Measurements from ENCODE around the gene ISL2. TPM values are rescaled to one million over a fixed set of nuclear protein-coding genes. Genes with fewer than 3 reads are reported as not detected.

The ISL2 gene
- total RNA-seq, 1 donor from 2014 or later: 0.86 TPM

DNA sequence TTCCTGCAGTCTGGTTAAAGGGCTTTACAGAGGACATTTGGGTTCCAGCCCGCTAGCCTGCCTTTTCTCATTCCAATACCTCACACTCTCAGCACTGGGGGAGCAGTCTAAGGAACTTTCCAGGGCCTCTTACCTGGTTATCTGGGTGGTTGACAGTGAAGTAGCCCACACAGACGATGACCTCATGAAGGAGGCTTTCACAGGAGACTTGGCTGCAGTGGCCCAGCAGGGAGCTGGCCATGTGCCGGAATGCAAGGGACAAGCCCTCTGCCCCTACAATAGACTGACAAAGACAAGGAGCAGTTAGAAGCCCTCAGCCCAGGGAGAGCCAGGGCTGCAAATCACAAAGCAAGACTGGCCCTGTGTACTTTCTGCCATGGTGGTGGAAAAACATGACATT lies 39.5 kb downstream of the ISL2 start:
- no peak for DNase-seq (ENCODE audit: low spot score)

DNA sequence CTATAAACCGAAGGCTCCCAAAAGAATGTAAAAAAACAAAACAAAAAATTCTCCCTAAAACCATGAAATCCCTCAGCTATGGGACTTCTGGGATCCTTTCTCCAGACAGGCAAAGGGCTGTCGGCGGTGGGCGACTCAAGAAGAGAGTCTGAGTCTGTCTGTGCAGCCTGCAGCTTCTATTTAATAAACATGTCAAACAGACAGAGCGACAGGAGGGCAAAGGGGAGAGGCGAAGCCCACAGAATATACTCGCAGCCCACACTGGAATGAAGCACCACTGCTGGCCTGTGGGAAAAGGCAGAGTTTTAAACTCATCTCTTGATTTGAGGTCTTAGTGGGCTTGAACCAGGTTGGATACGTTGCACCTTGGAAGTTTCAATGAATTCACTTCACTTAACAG lies 40.2 kb downstream of the ISL2 start:
- DNase-seq (ENCODE audit: low spot score): no peak

DNA sequence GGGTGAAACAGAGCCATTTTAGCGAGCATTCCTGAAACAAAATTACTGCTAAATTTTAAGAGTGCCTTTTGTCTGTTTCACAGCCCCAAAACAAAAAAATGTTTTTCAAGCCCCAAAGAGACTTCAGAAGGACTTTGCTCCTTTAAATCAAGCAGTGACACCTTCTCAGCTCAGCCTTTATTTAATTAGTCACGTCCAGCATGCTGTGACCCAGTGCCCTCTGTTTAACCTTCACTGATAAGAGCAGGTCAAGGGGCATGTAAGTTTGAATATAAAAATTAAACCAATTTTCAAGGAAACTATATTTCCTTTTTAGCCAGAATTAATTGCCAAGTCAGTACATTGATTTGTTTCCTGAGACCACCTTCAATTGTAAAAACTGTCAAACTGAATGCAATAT lies 40.6 kb downstream of the ISL2 start:
- peak; percentile 13 for DNase-seq (ENCODE audit: low spot score)

DNA sequence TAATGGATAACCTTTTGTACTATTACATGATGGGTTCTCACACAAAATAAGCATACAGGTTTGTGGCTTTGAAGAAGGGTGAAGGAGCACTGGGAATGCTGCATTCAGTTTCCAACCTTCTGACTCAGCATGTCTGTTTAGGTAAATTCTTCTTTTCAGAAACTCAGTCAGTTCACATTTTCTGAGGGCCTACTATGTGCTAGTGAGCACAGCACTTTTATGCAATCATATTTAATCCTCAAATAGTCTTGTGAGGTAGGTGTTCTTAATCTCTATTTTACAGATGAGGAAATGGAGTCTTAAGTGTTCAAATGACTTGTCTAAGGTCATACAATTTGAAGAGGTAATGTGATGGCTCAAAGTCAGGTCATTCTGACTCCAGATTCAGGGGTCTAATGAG lies 41.2 kb downstream of the ISL2 start:
- no peak for DNase-seq (ENCODE audit: low spot score)

DNA sequence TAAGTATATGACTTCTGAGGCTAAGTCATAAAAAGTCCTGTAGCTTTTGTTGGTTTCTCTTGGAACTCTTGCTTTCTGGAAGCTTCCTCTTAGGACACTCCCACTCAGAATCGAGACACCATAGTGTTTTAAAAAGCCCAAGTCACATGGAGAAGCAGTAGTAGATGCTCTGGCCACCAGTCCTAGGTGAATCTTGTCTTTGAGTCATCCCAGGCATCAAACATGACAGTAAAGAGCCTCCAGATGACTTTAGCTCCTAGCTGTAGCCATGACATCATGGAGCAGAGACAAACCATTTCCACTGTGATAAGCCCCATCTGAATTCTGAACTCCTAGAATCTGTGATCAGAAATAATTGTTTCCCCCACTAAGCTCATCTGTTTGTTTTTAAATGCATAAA lies 42.1 kb downstream of the ISL2 start:
- no peak for DNase-seq (ENCODE audit: low spot score)

DNA sequence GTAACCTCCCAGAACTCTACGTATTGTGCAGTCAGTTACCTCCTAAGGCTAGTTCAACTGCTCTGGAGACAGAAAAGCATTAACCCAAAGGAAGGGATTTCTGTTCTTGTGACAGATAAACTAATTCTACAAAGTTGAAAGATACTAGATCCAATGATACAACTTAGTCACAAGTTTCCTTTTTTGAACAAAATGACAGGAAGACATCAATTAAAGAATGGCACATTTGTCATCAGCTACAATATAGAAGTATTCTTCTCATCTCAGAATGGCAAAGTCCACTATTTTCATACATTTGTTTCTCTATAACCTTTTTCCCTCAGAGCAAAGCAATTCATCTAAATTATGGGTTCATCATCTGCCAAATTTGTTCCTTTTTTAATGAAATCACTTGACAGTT lies 43.7 kb downstream of the ISL2 start:
- no peak for DNase-seq (ENCODE audit: low spot score)

DNA sequence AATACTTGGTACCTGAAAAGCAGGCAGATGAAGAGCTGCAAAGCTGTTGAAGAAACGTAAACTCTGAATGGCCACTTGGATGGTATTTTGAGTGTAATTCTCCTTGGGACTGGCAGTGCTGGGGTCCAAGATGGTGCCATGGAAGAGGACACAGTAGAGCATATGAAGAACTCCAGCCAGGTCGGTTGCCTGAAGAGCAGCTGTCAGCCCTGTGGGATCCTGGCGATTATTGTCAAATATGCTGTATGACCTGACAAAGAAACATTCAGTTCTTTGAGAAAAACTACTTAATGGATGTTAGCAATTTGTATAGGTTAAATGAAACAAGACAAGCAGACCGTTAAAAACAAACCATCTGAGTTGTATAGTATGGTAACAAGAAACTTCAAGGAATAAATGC lies 44.8 kb downstream of the ISL2 start:
- DNase-seq (ENCODE audit: low spot score): no peak

DNA sequence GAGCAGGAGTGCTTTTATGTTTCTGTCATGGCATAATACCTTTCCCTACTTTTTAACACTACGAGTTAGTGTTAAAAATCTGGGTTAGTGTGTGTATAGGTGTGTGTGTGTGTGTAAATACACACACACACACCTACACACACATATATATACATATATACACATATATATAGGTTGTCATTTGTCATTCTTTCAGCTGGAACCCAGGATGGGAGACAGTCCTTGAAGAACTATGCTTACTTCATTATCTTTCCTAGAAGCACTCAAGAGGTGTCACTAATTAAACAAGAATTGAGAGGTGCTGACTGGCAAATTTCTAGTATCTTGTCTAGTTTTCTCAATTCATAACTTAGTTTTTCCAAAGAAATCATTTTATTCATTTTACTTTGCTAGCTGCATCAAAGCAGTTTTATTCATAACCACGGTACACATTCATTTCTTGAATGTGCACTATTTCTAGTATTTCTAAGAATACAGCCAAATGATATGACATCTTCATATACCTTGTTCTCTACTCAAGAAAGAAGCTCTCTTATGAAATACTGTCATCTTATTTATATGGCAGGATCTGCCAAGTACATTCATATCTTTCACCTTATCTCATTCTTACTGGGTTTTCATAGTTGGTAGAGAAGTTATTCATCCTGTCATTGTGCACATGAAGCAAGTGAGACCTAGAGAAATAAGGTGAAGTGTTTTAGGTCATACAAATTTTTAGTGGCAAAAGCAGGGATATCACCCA lies 46.6 kb downstream of the ISL2 start:
- no peak for DNase-seq (ENCODE audit: low spot score)

DNA sequence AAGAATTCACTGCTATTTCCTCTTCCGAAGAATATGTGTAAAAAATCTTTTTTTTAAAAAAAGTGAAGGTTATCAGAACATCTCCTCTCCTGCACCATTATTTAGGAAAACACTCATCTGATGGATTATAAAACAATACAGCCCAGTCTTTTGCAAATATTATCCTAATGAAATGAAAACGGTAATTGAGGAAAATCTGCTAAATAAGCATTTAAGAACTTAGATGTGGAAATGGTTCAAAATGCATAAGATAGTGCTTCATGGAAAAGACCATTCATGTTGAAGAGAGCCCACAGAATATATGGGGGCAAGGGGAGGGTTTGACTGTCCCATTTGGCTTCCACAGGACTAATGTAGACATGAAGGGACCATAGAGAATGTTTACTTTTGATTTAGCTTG lies 47.8 kb downstream of the ISL2 start:
- DNase-seq (ENCODE audit: low spot score): no peak

DNA sequence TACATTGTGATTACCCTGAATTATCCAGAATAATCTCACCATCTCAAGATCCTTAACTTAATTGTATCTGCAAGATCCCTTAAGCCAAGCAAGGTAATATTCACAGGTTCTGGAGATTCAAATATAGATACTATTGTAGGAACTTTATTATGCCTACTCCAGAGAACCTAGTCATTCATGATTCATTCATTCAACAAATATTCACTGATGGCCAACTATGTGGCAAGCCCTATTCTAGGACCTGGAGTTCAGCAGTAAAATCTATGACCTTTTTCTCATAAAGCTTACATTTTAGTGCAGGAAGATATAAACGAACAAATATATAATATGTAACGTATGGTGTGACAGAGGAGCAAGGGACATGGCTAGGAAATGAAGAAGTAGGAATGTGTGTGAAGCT lies 49.6 kb downstream of the ISL2 start:
- no peak for DNase-seq (ENCODE audit: low spot score)

DNA sequence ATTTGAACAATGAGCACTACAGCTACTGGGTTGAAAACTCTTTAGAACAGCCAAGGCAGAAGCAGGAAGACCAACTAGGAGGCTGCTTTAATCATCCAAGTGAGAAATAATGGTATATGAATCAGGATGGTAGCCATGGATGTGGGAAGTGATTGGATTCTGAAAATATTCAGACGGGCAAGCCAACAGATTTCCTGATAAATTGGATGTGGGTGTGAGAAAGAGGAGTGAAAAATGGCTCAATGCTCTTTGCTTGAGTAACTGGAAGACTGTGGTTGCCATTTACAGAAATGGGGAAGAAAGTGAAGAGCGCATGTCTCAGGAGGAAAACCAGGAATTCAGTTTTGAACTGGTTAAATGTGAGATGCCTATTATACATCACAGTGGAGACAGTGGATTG lies 50.4 kb downstream of the ISL2 start:
- DNase-seq (ENCODE audit: low spot score): no peak

DNA sequence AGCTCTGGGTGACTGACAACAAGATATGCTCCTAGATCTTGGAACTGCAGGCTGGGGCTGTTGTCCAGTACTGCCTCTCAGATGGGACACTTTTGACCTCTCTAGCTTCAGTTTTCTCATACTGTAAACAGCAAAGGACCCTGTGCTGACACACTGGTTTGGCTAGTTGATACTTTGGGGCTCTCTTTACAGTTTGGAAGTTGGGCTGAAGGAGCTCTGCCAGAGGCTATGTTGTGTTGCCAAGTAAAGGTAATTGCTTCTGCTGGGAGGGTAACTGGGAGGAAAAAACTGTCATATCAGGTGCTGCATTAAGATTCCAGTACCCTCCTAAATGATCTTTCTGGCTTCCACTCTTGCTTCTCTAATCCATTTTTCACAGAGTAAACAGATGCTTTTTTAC lies 54.0 kb downstream of the ISL2 start:
- DNase-seq (ENCODE audit: low spot score): no peak

DNA sequence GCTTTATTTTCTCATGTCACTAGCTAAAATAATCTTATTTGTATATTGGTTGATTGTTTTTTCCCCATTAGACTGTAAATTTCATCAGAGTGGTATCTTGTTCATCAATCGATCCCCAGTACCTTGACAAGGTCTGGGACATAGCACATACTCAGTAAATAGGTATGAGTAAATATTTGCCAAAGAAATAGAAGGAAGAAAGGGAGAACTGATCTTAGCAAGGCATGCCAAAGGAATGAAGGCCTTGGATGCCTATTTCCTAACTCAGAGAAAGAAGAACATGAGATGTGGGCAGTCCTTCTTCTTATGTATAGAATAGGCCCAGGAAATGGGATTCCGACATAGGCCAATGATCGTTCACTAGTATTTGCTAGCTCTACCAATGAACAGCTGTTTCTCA lies 54.7 kb downstream of the ISL2 start:
- DNase-seq (ENCODE audit: low spot score): no peak

DNA sequence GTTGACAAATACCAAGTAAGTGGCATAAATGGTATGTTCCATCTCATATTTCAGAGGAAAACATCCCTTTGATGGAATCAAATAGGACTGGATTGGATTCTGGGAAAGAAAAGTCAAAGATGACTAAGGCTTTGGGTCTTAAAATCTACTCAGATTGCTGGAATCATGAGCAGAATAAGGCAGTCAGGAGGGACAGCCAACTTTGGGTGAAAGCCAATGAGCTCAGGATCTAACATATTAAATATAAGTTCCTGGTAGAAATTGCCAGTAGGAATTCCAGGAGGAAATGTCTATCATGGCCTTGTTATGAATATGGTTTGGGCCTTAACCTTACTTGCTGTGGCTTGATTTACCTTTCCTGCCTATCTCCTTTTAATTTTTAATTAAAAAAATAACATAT lies 55.3 kb downstream of the ISL2 start:
- no peak for DNase-seq (ENCODE audit: low spot score)

Other genes with a start within 250 kb of the ISL2 start
- gene ETFA, start 25.3 kb upstream of the ISL2 start, total RNA-seq: 123 TPM

All from mucosa of gallbladder (tissue), 1 donor.